Activated T-cell treated with anti-CD3 and anti-CD28 coated beads, Interleukin-2, amount 50 U/mL, for 4 hours (primary cell): ENCODE data around the gene IL4I1. TPM values are rescaled to one million over a fixed set of nuclear protein-coding genes. Genes with fewer than 3 reads are reported as not detected.

ENCODE experiments used
- ATAC-seq, 2 donors: fragments of 200-7000 bp; cut with Tn5 transposase; one replicate each; pipeline ENCODE4 v1.10.0; 2021
- DNase-seq: peaks from one replicate; pipeline ENCODE4 v3.0.0-alpha.2; 2020
- H3K27me3 Mint-ChIP-seq: one replicate; pipeline ENCODE4 v1.8.0; 2021; ENCODE audit warnings: low read depth, mixed read lengths
- H3K36me3 Mint-ChIP-seq: one replicate; pipeline ENCODE4 v1.8.0; 2022; ENCODE audit warnings: mixed read lengths; ENCODE audit not compliant: insufficient read depth
- H3K4me1 Mint-ChIP-seq: one replicate; pipeline ENCODE4 v1.8.0; 2021; ENCODE audit warnings: low read depth, mixed read lengths
- H3K4me3 Mint-ChIP-seq: one replicate; pipeline ENCODE4 v1.8.0; 2021; ENCODE audit warnings: mild to moderate bottlenecking, moderate library complexity, mixed read lengths
- H3K9me3 Mint-ChIP-seq: one replicate; pipeline ENCODE4 v1.8.0; 2021; ENCODE audit warnings: mixed read lengths
- total RNA-seq, 3 donors: library from RNA; stranded (reverse); gene quantifications; one replicate each; pipeline ENCODE4 v1.2.1, GENCODE V29; 2021

The IL4I1 gene
- total RNA-seq, 3 donors from 2014 or later, result 24.7 to 52.7 (median 36.4) TPM

DNA sequence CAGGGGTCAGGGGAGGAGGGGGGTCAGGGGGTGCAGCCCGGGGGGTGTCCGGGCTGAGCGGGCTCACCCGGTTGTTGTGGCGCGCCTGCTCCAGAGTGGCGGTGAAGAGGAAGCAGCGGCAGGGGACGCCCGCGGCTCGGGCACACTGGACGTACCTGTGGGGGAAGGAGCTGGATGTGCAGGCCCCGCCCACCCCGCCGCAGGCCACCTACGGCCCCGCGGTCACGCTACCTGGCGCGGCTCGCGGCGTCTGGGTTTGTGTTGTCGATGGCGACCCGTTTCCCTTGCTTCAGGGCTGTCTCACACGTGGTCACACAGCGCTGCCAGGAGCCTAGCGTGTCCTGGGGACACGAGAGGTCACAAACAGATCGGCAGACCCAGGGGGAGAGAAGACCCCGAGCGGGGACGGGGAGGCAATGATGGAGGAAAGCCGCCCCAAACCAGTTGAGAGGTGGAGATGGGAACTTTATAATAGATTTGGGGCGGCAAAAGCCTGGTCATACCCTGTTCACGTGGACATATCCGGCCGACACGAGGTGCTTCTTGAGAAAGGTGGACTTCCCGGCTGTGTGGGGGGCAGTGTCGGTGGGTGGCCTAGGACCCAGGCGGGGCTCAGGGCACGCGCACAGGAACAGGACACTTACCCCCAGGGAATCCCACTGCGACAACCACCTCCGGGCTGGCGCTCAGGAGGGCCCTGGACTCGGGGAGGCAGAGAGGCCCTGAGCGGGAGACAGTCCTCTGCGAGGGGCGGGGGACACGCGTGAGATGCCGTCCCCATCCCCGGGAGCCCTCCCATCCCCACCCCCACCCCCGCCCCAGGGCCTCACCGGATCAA, 34.9 kb downstream of the IL4I1 start:
- no peak for ATAC-seq
- Mint-ChIP-seq H3K27me3 (no peaks in the 10 kb centered on the region), H3K9me3 (no peaks in the 10 kb centered on the region), H3K4me1 (peaks cover 30% of the 10 kb centered on the region), H3K36me3 (peaks cover 19% of the 10 kb centered on the region), H3K4me3 (no peak overlapping the region)
- no peak for DNase-seq

DNA sequence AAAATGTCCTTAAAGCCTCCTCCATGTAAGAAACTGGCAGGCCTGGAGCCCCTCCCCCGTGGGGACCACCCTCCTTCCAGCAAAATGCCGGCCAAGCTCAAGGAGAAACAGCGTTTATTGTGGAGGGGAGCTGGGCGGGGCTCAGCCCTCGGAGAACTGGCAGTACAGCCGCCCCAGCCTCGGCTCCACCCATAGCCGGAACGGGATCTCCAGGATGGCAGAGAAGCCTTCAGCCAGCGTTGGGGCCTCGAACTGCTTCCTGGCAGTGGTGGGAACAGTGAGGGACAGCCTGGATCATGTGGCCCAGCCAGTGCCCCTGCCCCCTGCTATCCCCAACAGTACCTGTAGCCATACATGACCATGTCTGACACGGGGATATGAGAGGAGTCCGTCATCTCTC, 35.6 kb downstream of the IL4I1 start:
- DNase-seq (no peak), ATAC-seq (no peak)
- Mint-ChIP-seq H3K27me3 (no peaks in the 10 kb centered on the region), H3K4me1 (peaks cover 24% of the 10 kb centered on the region), H3K4me3 (no peak overlapping the region), H3K36me3 (peaks cover 19% of the 10 kb centered on the region), H3K9me3 (no peaks in the 10 kb centered on the region)

DNA sequence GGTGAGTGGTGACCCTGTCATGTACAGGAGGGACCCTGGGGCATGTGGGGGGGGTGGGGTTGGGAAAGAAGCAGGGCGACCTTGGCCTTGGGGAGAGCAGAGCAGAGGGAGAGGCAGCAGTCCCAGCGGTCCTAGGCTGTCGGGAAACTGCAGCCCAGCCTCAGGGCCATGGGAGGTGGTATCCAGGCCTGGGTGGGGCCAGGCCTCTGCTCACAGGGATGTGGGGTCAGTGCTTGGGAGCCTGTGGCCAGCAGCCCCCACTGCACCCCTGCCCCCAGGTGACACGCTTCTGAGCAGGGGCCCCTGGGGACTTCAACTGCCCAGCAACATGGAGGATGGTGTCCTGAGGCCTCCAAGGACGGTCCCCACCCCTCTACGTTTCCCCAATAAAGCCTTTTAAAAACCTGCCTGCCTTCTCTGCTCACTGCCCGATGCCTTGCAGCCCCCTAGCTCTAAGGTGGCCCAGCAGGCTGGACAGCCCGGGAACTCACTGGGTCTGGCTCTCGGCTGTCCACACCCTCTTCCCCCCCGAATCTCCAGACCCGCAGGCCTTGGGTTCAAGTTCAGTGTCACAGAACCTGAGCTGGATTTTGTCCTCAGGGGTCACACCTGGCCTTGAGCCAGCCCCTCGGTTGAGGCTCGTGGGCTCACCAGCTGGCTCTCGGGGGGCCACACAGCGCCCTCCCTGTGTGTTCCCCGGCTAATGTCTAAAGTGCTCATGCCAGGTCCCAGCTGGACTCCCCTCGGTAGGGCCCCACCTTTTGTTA, 36.2 kb downstream of the IL4I1 start:
- Mint-ChIP-seq H3K4me1 (peaks cover 18% of the 10 kb centered on the region), H3K36me3 (peaks cover 19% of the 10 kb centered on the region), H3K27me3 (no peaks in the 10 kb centered on the region), H3K9me3 (no peaks in the 10 kb centered on the region), H3K4me3 (no peak overlapping the region)
- ATAC-seq (no peak), DNase-seq (no peak)

DNA sequence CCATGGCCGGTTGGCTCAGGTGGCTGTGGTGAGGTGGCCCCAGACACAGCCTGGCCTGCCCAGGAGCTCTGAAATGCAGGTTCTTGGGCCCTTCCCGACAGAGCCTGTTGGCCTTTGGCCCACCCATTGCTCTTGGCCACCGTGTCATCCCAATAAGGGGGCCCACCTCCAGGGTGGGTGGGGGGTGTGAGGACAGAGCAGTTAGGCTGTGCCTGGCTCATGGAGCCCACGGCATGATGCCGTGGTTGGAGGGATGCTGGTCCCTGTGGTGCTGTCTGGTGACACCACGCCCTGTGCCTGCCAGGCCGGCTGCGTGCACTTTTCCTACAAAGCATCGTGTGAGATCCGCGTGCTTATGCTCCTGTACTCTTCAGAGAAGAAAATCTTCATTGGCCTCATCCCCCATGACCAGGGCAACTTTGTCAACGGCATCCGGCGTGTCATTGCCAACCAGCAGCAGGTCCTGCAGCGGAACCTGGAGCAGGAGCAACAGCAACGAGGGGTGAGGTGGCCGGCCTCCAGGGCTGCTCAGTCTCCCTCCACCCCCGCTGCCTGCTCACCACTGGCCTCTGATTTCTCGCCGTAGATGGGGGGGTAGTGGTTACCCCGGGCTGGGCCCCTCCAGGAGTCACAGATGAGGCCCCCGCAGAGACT, 36.9 kb downstream of the IL4I1 start:
- no peak overlapping the region for H3K4me3 Mint-ChIP-seq
- no peaks in the 10 kb centered on the region for H3K27me3 Mint-ChIP-seq
- no peak for ATAC-seq
- peaks cover 13% of the 10 kb centered on the region for H3K4me1 Mint-ChIP-seq
- no peak for DNase-seq
- peaks cover 15% of the 10 kb centered on the region for H3K36me3 Mint-ChIP-seq
- no peaks in the 10 kb centered on the region for H3K9me3 Mint-ChIP-seq

DNA sequence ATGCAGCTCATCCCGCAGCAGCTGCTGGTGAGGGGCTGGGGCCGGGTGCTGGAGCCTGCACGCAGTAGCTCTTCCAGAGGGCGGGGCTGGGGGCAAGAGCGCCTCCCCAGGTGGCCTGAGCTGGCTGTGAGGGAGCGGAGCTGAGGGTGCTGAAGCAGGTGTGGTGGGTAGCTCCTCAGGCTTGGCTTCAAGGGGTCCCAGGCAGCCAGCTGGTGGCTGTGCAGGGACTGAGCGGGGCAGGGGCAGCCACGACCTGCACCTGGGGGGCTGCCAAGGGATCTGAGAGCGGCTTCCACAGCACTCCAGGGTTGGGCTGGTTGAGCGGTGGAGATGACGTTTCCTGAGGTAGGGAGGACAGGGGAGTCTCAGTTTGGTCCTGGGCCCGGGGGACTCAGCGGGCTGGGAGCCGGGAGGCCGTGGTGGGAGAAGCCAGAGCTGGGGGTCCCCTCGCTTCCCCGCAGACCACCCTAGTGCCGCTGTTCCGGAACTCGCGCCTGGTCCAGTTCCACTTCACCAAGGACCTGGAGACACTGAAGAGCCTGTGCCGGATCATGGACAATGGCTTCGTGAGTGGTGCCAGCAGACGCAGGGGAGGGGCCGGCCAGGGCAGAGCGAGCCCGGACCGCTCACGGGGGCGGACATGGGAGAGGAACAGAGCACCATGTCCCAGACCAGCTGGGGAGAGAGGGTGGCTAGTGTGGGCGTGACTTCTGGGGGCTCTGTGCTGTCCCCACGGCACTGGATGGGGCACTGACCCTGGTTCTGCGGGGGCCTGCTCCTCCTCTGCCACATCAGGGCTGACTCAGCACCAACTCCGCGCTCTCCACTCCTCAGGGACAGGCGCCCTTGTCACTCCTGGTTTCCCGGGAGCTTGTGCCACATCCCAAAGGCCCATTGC, 38.4 kb downstream of the IL4I1 start:
- Mint-ChIP-seq H3K27me3 (no peaks in the 10 kb centered on the region), H3K4me3 (no peak overlapping the region), H3K4me1 (peaks cover 4% of the 10 kb centered on the region), H3K9me3 (no peaks in the 10 kb centered on the region), H3K36me3 (peaks cover 6% of the 10 kb centered on the region)
- no peak for DNase-seq
- no peak for ATAC-seq

DNA sequence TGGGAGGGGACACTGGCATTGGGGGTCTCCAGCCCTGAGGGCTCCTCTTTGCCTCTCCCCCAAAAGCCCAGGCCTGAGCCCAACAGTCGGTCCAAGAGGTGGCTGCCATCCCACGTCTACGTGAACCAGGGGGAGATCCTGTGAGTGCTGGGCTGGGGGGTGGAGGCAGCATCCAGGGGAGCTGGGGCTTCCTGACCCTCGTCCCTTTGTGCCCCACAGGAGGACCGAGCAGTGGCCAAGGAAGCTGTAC, 38.9 kb downstream of the IL4I1 start:
- DNase-seq (no peak), ATAC-seq (no peak)
- Mint-ChIP-seq H3K4me3 (no peak overlapping the region), H3K27me3 (no peaks in the 10 kb centered on the region), H3K9me3 (no peaks in the 10 kb centered on the region), H3K4me1 (peaks cover 7% of the 10 kb centered on the region), H3K36me3 (peaks cover 3% of the 10 kb centered on the region)

DNA sequence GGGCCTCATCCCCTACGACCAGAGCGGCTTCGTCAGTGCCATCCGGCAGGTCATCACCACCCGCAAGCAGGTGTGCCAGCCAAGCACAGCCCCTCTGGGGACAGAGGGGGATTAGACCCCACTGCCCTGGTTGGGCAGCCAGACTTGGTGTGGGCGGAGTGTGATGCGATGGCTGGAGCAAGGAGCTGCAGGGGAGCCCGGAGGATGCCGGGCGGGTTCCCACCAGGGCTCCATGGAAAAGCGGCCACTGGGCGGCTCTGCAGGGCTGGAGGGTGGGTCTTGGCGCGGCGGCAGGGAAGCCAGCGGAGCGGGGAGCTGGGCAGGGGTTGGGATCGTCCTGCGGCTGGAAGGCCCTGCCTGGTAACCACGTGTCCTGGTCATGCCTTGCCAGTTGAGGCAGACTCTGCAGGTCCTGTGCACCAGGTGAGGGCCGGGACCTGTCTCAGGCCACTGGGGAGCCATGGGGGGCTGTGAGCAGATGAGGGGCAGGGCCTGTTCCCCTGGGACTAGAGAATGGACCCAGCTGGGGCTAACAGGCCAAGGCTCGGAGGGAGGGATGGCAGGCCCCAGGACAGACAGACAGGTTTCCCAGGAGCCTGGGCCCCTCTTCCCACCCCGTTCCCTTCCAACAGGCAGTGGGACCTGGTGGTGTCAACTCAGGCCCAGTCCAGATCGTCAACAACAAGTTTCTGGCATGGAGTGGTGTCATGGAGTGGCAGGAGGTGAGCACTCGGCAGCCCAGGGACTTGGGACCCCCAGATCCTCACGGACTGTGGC, 39.4 kb downstream of the IL4I1 start:
- H3K27me3 Mint-ChIP-seq, result no peaks in the 10 kb centered on the region
- H3K4me3 Mint-ChIP-seq, result no peak overlapping the region
- no peak for ATAC-seq
- peaks cover 12% of the 10 kb centered on the region for H3K4me1 Mint-ChIP-seq
- peaks cover 3% of the 10 kb centered on the region for H3K36me3 Mint-ChIP-seq
- no peak for DNase-seq
- H3K9me3 Mint-ChIP-seq, result no peaks in the 10 kb centered on the region

DNA sequence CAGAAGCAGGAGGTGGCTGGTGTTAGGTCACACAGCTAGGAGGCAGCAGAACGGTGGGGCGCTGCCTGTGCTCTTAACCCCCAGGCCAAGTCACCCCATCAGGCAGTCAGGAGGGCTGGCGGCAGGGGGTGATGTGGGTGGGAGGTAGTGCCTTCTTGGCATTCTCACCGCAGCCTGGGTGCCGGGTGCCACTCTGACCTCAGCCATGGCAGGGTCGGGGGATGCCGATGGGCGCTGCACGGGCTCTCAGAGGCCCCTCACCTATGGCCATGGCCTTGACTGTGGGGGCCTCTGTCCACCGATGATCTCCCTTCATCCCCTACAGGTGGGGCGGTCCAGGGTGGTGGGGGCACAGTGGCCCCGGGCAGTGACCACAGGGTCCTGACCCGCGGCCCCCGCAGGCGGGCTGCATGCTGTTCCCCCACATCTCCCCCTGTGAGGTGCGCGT, 40.1 kb downstream of the IL4I1 start:
- DNase-seq, result no peak
- peaks cover 3% of the 10 kb centered on the region for H3K36me3 Mint-ChIP-seq
- no peaks in the 10 kb centered on the region for H3K9me3 Mint-ChIP-seq
- H3K4me1 Mint-ChIP-seq, result peaks cover 16% of the 10 kb centered on the region
- no peaks in the 10 kb centered on the region for H3K27me3 Mint-ChIP-seq
- H3K4me3 Mint-ChIP-seq, result no peak overlapping the region
- no peak for ATAC-seq

DNA sequence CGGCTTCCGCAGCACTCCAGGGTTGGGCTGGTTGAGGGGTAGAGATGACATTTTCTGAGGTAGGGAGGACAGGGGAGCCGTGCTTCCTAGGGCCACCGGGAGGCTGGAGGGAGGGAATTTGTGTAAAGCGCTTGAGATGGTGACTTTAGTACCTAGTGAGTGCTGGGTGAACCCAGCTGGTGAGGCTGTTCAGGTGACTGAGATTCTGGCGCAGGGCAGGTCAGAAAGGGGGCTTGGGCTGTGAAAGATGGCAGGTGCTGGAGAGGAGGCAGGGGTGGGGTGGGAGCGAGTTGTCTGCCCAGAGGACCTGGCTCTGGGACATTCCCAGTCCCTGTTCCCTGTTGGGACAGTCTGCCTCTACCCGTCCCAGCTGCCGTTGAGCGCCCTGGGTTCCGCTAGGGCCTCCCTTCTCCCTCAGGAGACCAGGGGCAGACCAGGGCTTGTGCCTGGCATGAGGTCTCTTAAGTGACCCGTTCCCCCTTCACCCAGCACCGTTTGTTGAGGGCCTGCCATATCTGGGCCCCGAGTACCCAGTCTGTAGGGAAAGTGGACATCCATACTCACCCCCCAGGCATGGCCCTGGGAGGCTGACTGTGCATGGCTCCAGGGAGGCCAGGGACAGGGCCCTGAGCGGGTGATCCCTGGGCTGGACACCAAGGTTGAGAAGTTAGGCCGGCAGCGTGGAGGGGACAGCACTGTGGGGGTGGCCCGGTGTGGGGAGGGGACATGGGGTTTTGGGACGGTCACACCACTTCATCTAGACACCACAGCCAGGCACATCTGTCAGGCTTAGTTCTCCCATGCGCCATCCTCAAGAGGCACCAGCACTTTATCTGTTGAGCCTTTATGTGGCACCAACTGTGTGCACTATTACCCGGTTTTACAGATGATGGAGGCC, 40.8 kb downstream of the IL4I1 start:
- Mint-ChIP-seq H3K9me3 (no peaks in the 10 kb centered on the region), H3K4me3 (no peak overlapping the region), H3K27me3 (no peaks in the 10 kb centered on the region), H3K36me3 (peaks cover 3% of the 10 kb centered on the region), H3K4me1 (peaks cover 16% of the 10 kb centered on the region)
- ATAC-seq (no peak), DNase-seq (no peak)

DNA sequence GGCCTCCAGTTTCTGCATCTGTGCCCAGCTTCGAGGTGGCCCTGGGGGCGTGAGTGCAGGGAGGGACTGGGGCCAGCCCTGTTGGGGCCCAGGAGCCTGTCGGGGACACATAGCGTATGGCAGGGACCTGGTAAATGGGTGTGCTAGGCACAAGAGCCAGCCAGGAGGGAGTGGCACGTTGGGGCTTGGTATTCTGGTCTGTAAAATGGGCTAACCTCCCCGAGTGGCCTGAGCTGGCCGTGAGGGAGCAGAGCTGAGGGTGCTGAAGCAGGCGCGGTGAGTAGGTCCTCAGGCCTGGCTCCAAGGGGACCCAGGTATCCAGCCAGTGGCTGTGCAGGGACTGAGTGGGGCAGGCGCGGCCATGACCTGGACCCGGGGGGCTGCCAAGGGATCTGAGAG, 41.4 kb downstream of the IL4I1 start:
- peaks cover 3% of the 10 kb centered on the region for H3K36me3 Mint-ChIP-seq
- H3K27me3 Mint-ChIP-seq, result no peaks in the 10 kb centered on the region
- H3K4me1 Mint-ChIP-seq, result peaks cover 17% of the 10 kb centered on the region
- H3K9me3 Mint-ChIP-seq, result no peaks in the 10 kb centered on the region
- no peak overlapping the region for H3K4me3 Mint-ChIP-seq
- DNase-seq, result no peak
- no peak for ATAC-seq

DNA sequence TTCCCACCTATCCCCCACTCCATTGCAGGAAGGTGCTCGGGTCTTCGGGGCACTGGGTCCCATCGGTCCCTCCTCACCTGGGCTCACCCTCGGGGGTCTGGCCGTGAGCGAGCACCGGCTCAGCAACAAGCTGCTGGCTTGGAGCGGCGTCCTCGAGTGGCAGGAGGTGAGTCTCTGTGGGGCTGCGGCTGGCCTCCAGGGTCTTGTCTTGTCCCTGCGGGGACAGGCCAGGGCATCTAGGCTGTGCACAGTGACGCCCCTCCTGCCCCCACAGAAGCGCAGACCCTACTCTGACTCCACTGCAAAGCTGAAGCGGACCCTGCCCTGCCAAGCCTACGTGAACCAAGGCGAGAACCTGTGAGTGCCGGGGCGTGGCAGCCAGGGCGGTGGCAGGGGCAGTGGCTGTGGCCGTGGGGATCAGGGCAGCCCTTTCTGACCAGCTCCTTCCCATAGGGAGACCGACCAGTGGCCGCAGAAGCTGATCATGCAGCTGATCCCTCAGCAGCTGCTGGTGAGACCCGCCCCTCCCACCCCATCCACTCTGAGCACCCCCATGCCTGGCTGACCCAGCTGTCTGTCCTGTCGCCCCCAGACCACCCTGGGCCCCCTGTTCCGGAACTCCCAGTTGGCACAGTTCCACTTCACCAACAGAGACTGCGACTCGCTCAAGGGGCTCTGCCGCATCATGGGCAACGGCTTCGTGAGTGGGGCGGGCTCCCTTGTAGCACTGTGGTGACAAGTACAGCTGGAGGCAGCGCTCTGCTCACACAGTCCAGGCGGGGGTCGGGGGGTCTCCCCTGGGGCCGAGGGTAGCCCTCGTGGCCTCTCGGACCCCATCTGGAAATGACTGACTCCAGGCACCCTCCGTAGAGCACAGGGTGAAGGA, 42.1 kb downstream of the IL4I1 start:
- Mint-ChIP-seq H3K36me3 (peaks cover 3% of the 10 kb centered on the region), H3K9me3 (no peaks in the 10 kb centered on the region), H3K4me1 (peaks cover 24% of the 10 kb centered on the region), H3K27me3 (no peaks in the 10 kb centered on the region), H3K4me3 (no peak overlapping the region)
- no peak for DNase-seq
- ATAC-seq, result no peak

DNA sequence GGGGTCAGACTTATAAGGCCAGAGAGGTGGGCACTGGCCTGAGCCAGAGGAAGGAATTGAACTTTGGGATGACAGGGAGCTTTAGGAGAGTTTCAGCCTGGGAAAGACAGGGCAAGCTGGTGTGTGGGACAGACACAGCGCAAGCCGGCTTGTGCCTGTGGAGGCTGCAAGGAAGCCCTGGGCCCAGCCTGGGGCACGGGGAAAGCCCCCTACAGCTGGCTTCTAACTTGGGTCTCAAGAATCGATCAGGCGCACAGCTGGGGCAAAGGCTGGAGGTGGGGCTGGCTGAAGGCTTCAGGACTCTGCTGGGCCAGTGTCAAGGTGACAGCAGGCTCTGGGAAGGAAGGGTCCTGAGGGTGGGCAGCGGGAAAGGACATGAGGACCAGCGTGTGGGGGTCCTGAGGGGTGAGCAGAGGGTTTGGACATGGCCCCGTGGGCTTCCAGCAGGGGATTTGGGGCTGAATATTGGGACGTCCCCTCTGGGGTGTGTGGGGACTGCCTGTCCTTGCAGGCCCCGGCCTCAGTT, 42.8 kb downstream of the IL4I1 start:
- peaks cover 4% of the 10 kb centered on the region for H3K36me3 Mint-ChIP-seq
- no peaks in the 10 kb centered on the region for H3K27me3 Mint-ChIP-seq
- peak overlapping the region; percentile 14 for H3K4me3 Mint-ChIP-seq
- no peak for DNase-seq
- peaks cover 4% of the 10 kb centered on the region for H3K9me3 Mint-ChIP-seq
- ATAC-seq, result no peak
- peaks cover 29% of the 10 kb centered on the region for H3K4me1 Mint-ChIP-seq
